Brain pericyte (primary cell): ENCODE measurements around the gene SLC35E2B.

Experiments used
- DNase-seq: peaks from one replicate; pipeline ENCODE4 v3.0.0-alpha.2; 2012; ENCODE audit warnings: low read depth, low spot score

Gene SLC35E2B

DNA sequence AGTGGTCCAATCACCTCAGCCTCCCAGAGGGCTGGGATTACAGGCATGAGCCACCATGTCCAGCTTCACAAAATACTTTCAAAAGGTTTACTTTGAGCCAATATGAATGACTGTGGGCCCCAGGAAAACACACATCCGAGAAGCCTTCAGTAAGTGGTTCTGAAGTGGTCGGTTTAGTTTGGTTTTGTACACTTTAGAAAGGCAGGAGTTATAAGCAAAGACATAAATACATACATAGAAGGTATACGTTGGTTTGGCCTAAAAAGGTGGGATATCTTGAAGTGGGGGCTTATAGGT is 80.5 kb downstream of the SLC35E2B start:
- DNase-seq: no peak

DNA sequence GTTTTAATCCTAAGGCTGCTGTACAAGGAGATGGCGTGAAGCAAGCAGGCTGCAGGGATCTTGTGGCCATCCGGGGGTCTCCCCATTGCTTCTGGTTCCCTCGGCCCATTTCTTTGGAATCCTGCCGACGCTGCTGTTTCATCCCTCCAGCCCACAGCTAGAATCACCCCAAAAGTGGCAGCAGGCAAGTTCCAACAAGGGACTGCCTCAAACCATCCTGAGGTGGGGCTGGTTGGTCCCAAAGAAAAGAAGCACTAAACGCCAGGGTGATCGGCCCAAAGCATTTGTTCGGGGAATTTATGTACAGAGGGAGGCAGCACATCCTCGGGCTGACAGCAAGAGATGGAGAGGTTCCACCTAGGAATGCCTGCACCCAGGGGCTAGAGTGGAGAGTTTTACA is 81.8 kb downstream of the SLC35E2B start:
- DNase-seq: no peak

DNA sequence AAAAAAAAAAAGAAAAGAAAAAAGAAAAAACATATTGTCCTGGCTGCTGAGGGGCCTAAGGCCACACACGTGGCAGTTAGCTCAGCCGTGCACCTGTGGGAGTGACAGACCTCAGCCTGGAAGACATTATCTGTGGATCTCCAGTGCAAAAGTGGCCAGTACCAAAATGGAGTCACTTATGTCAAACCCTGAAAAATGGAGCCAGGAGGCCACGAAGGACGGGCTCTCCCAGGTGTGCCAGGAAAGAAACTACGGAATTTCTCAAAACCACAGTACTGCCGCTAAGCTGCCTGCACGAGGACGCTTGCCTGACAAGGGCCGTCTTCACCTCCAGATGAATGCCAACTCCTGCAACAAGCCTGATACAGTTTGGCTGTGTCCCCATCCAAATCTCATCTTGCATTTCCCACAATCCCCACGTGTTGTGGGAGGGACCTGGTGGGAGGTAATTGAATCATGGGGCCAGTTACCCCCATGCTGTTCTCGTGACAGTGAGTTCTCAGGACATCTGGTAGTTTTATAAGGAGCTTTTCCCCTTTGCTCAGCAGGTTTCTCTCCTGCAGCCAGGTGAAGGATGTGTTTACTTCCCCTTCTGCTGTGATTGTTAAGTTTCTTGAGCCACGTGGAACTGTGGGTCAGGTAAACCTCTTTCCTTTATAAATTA is 82.6 kb downstream of the SLC35E2B start:
- DNase-seq: no peak
